Upper lobe of left lung (tissue), 4 donors: Measurements from ENCODE around the gene UNC13B.

ENCODE experiments used
- CTCF ChIP-seq, 6 experiments: fragments of 450-650 bp in 4 of 6; fragments of 200-600 bp in 2 of 6; sonication (generic) in 2 of 6; IDR thresholded peaks; one replicate each; pipeline ENCODE4 v1.5.1; 2016 to 2019; ENCODE audit warnings: antibody characterized with exemption in 6 of 6
- POLR2A ChIP-seq, 4 donors: fragments of 450-650 bp; IDR thresholded peaks; one replicate each; pipeline ENCODE4 v1.5.1; 2016 to 2017; ENCODE audit warnings: antibody characterized with exemption in 4 of 4, mild to moderate bottlenecking in 2 of 4

GRCh38 chr9:35431467-35431866 lies 269.7 kb downstream of the UNC13B start:
- TF ChIP-seq CTCF (IDR thresholded peaks at IDR 0.05) (no peak), POLR2A (IDR thresholded peaks at IDR 0.05) (no peak)
